ENCODE data around the gene HOXC9. TPM values are rescaled to one million over a fixed set of nuclear protein-coding genes. Genes with fewer than 3 reads are reported as not detected.

The HOXC9 gene
- total RNA-seq, 1 experiment from 2014 or later = 7.8 TPM

- DNase-seq (ENCODE audit: low read depth) = no peak
Observed at GRCh38 chr12:53975479-53976152, 24.3 kb upstream of the HOXC9 start.

- no peak for DNase-seq (ENCODE audit: low read depth)
Observed at GRCh38 chr12:53976172-53976822, 23.7 kb upstream of the HOXC9 start.

- DNase-seq (ENCODE audit: low read depth) = no peak
Observed at GRCh38 chr12:53976823-53977595, 23.0 kb upstream of the HOXC9 start.

GRCh38 chr12:53977596-53978445 is 22.1 kb upstream of the HOXC9 start:
- DNase-seq (ENCODE audit: low read depth) = no peak

- no peak for DNase-seq (ENCODE audit: low read depth)
Observed at GRCh38 chr12:53978477-53979356, 21.2 kb upstream of the HOXC9 start.

GRCh38 chr12:53980104-53980801 is 19.7 kb upstream of the HOXC9 start:
- DNase-seq (ENCODE audit: low read depth) = no peak

- DNase-seq (ENCODE audit: low read depth) = no peak
Observed at GRCh38 chr12:53980802-53981496, 19.0 kb upstream of the HOXC9 start.

- no peak for DNase-seq (ENCODE audit: low read depth)
Observed at GRCh38 chr12:53981634-53982565, 18.1 kb upstream of the HOXC9 start.

- no peak for DNase-seq (ENCODE audit: low read depth)
Observed at GRCh38 chr12:53982648-53983567, 17.1 kb upstream of the HOXC9 start.

GRCh38 chr12:53983568-53983949 is 16.4 kb upstream of the HOXC9 start:
- no peak for DNase-seq (ENCODE audit: low read depth)

- DNase-seq (ENCODE audit: low read depth) = no peak
Observed at GRCh38 chr12:53983950-53984572, 15.9 kb upstream of the HOXC9 start.

GRCh38 chr12:53984901-53985691 is 14.9 kb upstream of the HOXC9 start, which contains the start of gene HOXC10:
Gene HOXC10 (plus strand): TSS chr12:53985146. CDS start chr12:53985260, 114 bp downstream.
- DNase-seq (ENCODE audit: low read depth) = peak; percentile 95

- DNase-seq (ENCODE audit: low read depth) = no peak
Observed at GRCh38 chr12:53985692-53985993, 14.3 kb upstream of the HOXC9 start.

GRCh38 chr12:53985994-53986685 is 13.8 kb upstream of the HOXC9 start:
- peak; percentile 36 for DNase-seq (ENCODE audit: low read depth)

Measured in LHCN-M2 (cell line).